ENCODE measurements around the gene TOX2. TPM values are rescaled to one million over a fixed set of nuclear protein-coding genes. Genes with fewer than 3 reads are reported as not detected.

Gene TOX2
- total RNA-seq, 1 experiment from 2014 or later: 85.4 TPM

GRCh38 chr20:43983904-43984361, 69.3 kb downstream of the TOX2 start:
- TF ChIP-seq SIN3A (IDR thresholded peaks at IDR 0.05; ENCODE audit: borderline replicate concordance, insufficient read depth, low read depth, low read length) (no peak), CTCF (IDR thresholded peaks at IDR 0.05) (no peak), REST (IDR thresholded peaks at IDR 0.05; ENCODE audit: insufficient read depth in 1 of 2, low read depth in 2 of 2, low read length in 1 of 2) (no peak), TCF7L2 (IDR thresholded peaks at IDR 0.05; ENCODE audit: low read depth, low read length) (no peak), POLR2AphosphoS5 (IDR thresholded peaks at IDR 0.05; ENCODE audit: low read depth, low read length) (no peak)
- H3K4me1 ChIP-seq (ENCODE audit: control insufficient read depth, insufficient read depth, low read length): peaks cover 29% of the 10 kb centered on the region
- intact Hi-C loops (cut with micrococcal nuclease; ENCODE audit: unreplicated experiment) (no loop called here), in situ Hi-C loops (cut with HindIII; ENCODE audit: low pct_unique_long_range_greater_than_20kb, low sequenced_read_pairs) (no loop called here)
- no peak for DNase-seq (ENCODE audit: low read depth, low spot score)
- no peaks in the 10 kb centered on the region for H3K36me3 ChIP-seq (ENCODE audit: control insufficient read depth, insufficient read depth, low read length)
- CTCF ChIA-PET: no interaction called here
- POLR2A ChIA-PET: no interaction called here
- H3K27me3 ChIP-seq (ENCODE audit: control insufficient read depth, insufficient read depth, low read length): no peaks in the 10 kb centered on the region
- BruUV-seq (replicated peaks): no TSS peak
- H3K9me3 ChIP-seq (ENCODE audit: control insufficient read depth, insufficient read depth, low read depth, low read length): no peaks in the 10 kb centered on the region
- peak overlapping the region; percentile 44; the same call in 1 of the 2 replicates for H3K27ac ChIP-seq (ENCODE audit: low read length)
- ATAC-seq: no peak
- no peak overlapping the region for H3K4me3 ChIP-seq (ENCODE audit: low read depth in 2 of 2, low read length in 2 of 2)

GRCh38 chr20:43984587-43984986, 69.9 kb downstream of the TOX2 start:
- intact Hi-C loops (cut with micrococcal nuclease; ENCODE audit: unreplicated experiment): no loop called here
- DNase-seq (ENCODE audit: low read depth, low spot score) (no peak), ATAC-seq (no peak)
- Histone ChIP-seq H3K27me3 (ENCODE audit: control insufficient read depth, insufficient read depth, low read length) (no peaks in the 10 kb centered on the region), H3K9me3 (ENCODE audit: control insufficient read depth, insufficient read depth, low read depth, low read length) (no peaks in the 10 kb centered on the region), H3K27ac (ENCODE audit: low read length) (peak overlapping the region; percentile 62), H3K36me3 (ENCODE audit: control insufficient read depth, insufficient read depth, low read length) (no peaks in the 10 kb centered on the region), H3K4me1 (ENCODE audit: control insufficient read depth, insufficient read depth, low read length) (peaks cover 29% of the 10 kb centered on the region), H3K4me3 (ENCODE audit: low read depth in 2 of 2, low read length in 2 of 2) (no peak overlapping the region)
- ChIA-PET POLR2A (no interaction called here), CTCF (no interaction called here)
- in situ Hi-C loops (cut with HindIII; ENCODE audit: low pct_unique_long_range_greater_than_20kb, low sequenced_read_pairs): no loop called here
- no TSS peak for BruUV-seq (replicated peaks)
- TF ChIP-seq SIN3A (IDR thresholded peaks at IDR 0.05; ENCODE audit: borderline replicate concordance, insufficient read depth, low read depth, low read length) (no peak), CTCF (IDR thresholded peaks at IDR 0.05) (no peak), TCF7L2 (IDR thresholded peaks at IDR 0.05; ENCODE audit: low read depth, low read length) (no peak), POLR2AphosphoS5 (IDR thresholded peaks at IDR 0.05; ENCODE audit: low read depth, low read length) (no peak), REST (IDR thresholded peaks at IDR 0.05; ENCODE audit: insufficient read depth in 1 of 2, low read depth in 2 of 2, low read length in 1 of 2) (no peak)

Data from Panc1 (cell line).